Muscle layer of duodenum (tissue), 2 donors: ENCODE data around the gene TDP2.
"Not testable (repeated sequence)": the region's sequence is repeated elsewhere in the genome, so short reads cannot be mapped to it uniquely, and the experiment has no call there.

Source experiments
- H3K27ac ChIP-seq: one replicate; pipeline ENCODE4 v1.7.0; 2013; ENCODE audit warnings: mild to moderate bottlenecking, low read length
- H3K27me3 ChIP-seq: one replicate; pipeline ENCODE4 v1.7.0; 2013; ENCODE audit warnings: low read depth, mild to moderate bottlenecking, control low read depth, low read length
- H3K36me3 ChIP-seq, 2 donors: one replicate each; pipeline ENCODE4 v1.7.0; 2013; ENCODE audit warnings: low read length in 2 of 2, control low read depth in 1 of 2, mild to moderate bottlenecking in 1 of 2; ENCODE audit not compliant: insufficient read depth in 2 of 2, control insufficient read depth in 1 of 2
- H3K4me1 ChIP-seq, 2 donors: one replicate each; pipeline ENCODE4 v1.7.0; 2013; ENCODE audit warnings: low read length in 2 of 2, mild to moderate bottlenecking in 2 of 2, control low read depth in 1 of 2, moderate library complexity in 1 of 2; ENCODE audit not compliant: insufficient read depth in 2 of 2, control insufficient read depth in 1 of 2
- H3K4me3 ChIP-seq, 2 donors: one replicate each; pipeline ENCODE4 v1.7.0; 2013; ENCODE audit warnings: low read length in 2 of 2, low read depth in 1 of 2, mild to moderate bottlenecking in 1 of 2
- H3K9me3 ChIP-seq, 2 donors: one replicate each; pipeline ENCODE4 v1.7.0; 2013; ENCODE audit warnings: low read length in 2 of 2, control low read depth in 1 of 2, mild to moderate bottlenecking in 1 of 2; ENCODE audit not compliant: control insufficient read depth in 1 of 2
- donor health status: healthy.

Gene TDP2

DNA sequence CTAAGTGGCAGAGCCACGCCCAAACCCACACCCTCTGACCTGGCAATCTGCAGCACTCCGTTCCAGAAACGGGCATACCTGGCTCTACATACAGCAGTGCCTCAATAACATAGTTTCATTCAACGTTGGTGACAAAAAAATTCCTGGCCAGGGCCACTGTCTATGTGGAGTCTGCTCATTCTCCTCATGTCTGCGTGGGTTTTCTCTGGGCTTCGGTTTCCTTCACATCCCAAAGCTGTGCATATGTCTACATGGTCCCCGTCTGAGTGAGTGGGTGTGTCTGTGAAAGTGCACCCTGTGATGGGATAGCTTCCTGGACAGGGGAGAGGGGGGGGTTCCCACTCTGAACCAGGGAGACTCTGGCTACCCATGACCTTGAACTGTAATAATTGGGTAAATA, 22.8 kb downstream of the TDP2 start:
- Histone ChIP-seq H3K4me3 (no peak overlapping the region), H3K9me3 (no peaks in the 10 kb centered on the region), H3K27me3 (peaks cover 9% of the 10 kb centered on the region), H3K27ac (no peak overlapping the region), H3K4me1 (peaks cover 0 to 12% of the 10 kb centered on the region in 2 donors), H3K36me3 (no peaks in the 10 kb centered on the region)

DNA sequence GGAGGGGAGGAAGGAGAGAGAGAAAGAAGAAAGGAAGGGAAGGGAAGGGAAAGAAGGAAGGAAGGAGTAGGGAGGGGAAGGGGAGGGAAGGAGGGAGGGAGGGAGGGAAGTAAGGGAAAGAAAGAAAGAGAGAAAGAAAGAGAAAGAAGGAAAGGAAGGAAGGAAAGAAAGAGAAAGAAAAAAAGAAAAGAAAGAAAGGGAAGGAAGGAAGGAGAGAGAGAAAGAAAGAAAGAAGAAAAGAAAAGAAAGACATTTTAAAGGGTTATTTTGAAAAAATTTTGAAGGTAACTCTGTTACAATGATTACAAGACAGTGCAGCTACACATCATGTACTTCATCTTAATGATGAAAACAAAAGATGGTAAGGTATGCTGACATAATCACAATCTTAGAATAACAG, 24.6 kb downstream of the TDP2 start:
- peaks cover 0 to 12% of the 10 kb centered on the region in 2 donors for H3K4me1 ChIP-seq
- H3K9me3 ChIP-seq = no peaks in the 10 kb centered on the region
- no peak overlapping the region for H3K4me3 ChIP-seq
- no peak overlapping the region for H3K27ac ChIP-seq
- no peaks in the 10 kb centered on the region for H3K36me3 ChIP-seq
- H3K27me3 ChIP-seq = peaks cover 9% of the 10 kb centered on the region

DNA sequence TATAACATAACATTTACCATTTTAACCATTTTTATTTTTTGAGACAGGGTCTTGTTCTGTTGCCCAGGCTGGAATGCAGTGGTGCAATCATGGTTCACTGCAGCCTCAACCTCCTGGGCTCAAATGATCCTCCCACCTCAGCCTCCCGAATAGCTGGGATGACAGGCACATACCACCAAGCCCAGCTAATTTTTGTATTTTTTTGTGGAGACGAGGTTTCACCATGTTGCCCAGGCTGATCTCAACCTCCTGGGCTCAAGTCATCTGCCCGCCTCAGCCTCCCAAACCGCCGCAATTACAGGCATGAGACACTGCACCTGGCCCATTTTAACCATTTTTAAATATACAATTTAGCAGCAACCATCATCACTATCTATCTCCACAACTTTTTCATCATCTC, 26.1 kb downstream of the TDP2 start:
- H3K9me3 ChIP-seq, H3K36me3 ChIP-seq, H3K27me3 ChIP-seq, H3K27ac ChIP-seq, H3K4me1 ChIP-seq, H3K4me3 ChIP-seq: not testable (repeated sequence)

DNA sequence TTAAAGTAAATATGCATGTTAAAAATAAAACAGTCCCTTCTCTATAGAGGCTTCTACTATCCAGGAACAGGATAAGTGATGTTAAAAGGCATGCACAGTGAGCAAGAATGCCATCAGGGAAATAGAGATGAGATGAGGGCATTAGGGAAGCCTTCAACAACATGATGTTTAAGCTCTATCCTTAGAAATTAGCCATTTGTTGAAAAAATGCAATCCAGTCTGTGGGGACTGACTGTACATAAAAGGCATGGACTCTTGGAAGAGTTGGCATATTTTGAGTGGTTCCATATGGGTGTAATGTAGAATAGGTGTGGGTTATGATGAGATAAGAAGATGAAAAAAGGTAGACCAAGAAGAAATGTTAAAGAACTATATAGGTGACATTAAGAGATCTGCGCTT, 26.5 kb downstream of the TDP2 start:
- Histone ChIP-seq H3K27me3 (peaks cover 9% of the 10 kb centered on the region), H3K36me3 (no peaks in the 10 kb centered on the region), H3K4me3 (no peak overlapping the region), H3K9me3 (peaks cover 0 to 8% of the 10 kb centered on the region in 2 donors), H3K4me1 (peaks cover 0 to under 1% of the 10 kb centered on the region in 2 donors), H3K27ac (no peak overlapping the region)

DNA sequence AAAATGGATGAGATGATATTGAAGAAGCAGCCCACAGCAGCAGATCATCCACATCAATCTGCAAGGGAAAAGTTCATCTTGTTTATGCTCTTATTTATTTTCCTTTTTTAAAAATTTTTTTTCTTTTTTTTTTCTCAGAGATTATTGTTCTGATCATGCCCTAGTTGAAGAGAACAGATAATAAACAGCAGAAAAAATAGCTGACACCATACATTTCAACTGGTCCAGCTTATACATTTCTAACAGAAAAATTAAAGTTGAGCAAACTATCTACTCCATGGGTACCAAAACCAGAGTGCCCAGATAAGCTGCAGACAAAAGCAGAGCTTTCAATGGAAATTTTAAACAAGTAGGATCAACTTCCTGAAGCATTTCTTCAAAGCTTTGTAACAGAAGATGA, 30.0 kb downstream of the TDP2 start:
- no peak overlapping the region for H3K4me3 ChIP-seq
- H3K9me3 ChIP-seq = peaks cover 0 to 8% of the 10 kb centered on the region in 2 donors
- H3K27ac ChIP-seq = no peak overlapping the region
- no peaks in the 10 kb centered on the region for H3K4me1 ChIP-seq
- no peaks in the 10 kb centered on the region for H3K27me3 ChIP-seq
- H3K36me3 ChIP-seq = no peaks in the 10 kb centered on the region

DNA sequence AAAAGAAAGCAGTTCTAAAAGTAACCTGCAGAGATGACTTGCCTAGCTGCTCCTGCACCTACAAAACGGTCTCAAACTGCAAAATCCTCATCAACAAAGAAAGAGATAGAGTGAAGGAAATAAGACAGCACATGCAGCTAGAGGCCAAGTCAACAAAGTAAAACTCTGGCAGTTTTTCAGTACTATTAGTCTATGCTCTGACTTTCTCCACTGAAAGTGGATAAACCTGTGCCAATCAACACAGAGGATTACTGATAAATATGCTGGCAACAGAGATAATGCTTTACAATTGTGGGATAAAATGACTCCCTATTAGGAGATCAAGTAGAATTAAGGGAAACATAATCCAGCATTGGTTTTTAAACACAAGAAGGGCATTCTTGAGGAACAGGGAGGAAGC, 34.1 kb downstream of the TDP2 start:
- no peak overlapping the region for H3K27ac ChIP-seq
- H3K4me3 ChIP-seq = no peak overlapping the region
- no peaks in the 10 kb centered on the region for H3K27me3 ChIP-seq
- no peaks in the 10 kb centered on the region for H3K36me3 ChIP-seq
- no peaks in the 10 kb centered on the region for H3K4me1 ChIP-seq
- H3K9me3 ChIP-seq = peaks cover 0 to 8% of the 10 kb centered on the region in 2 donors

DNA sequence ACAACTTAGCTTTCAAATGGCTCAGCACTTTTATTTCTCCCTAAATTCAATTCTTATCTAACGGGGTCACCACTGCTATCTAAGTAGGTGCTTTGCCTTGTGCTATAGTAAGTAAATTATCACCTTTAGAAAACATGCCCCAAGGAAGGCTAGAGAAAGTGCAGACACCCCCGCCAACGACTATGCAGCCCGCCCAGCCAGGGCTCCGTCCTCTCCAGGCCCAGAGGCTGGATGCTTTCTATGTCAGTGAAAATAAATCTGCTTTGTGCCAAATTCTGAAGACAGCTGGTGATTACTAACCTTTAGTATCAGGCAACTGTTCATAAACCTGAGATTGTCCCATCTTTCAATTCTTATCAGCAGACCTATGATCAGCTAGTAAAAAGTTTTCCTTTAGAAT, 35.0 kb downstream of the TDP2 start:
- Histone ChIP-seq H3K36me3 (no peaks in the 10 kb centered on the region), H3K4me3 (no peak overlapping the region), H3K27me3 (no peaks in the 10 kb centered on the region), H3K27ac (no peak overlapping the region), H3K4me1 (no peaks in the 10 kb centered on the region), H3K9me3 (peaks cover 0 to 8% of the 10 kb centered on the region in 2 donors)

DNA sequence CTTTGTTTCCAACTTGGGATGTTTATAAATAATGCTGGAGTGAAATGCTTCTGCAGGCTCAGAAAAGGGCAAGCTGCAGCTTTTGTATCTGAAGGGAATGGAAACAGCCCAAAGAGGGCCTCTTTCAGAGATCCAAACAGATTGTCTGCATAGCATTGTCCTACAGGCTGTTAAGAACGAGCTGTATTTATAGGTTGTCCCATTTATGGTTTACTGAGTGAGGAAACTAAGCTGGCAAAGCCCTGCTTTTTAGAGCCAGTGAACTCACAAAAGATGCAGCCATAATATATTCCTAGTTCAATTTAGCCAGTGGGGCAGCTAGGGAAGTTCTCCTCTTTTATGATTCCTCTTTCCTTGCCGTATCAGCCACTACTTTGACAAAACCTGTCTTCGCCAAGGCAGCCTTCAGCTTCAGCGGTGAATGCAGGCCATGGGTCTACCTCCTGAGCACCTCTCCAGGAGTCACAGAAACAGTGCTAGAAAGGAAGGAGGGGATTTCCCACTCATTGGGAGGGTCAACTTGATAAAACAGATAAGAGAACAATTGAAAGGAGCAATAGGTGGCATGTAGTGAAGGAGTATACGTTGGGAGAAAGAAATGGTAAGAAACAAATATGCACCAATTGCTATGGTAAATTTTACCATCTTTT, 35.7 kb downstream of the TDP2 start:
- no peak overlapping the region for H3K4me3 ChIP-seq
- no peaks in the 10 kb centered on the region for H3K27me3 ChIP-seq
- H3K36me3 ChIP-seq = no peaks in the 10 kb centered on the region
- no peak overlapping the region for H3K27ac ChIP-seq
- H3K9me3 ChIP-seq = peaks cover 0 to 6% of the 10 kb centered on the region in 2 donors
- H3K4me1 ChIP-seq = no peaks in the 10 kb centered on the region

DNA sequence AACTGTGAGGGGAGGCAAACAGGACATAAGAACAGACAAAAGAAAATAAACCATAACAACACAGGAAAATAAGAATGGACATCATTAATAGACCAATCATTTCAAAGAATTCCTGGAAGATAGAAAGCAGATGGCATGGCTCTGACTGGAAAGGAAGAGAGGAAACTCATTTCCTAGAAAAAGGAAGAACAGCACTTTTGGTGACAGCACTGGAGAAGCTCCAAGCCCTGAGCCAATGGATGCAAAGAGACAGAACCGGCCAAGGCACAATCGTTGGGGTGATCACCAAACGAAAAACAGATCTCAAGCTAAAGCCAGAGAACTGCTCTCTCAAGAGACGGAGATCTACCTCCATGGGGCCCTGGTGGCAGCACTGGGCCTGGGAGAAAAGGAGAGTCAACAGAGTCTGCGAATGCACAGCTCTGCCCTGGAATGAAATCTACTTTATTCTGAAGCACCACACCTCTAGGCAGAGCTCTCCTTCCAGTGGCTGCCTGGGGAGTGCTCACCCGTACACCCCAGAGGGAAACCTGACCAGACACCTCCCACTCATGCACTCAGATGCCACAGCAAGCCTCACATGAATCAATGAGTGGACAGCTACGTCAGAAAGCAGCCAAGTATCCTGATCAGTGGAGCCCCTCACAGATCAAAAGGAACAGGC, 44.9 kb downstream of the TDP2 start:
- H3K4me1 ChIP-seq = no peaks in the 10 kb centered on the region
- H3K36me3 ChIP-seq = no peaks in the 10 kb centered on the region

DNA sequence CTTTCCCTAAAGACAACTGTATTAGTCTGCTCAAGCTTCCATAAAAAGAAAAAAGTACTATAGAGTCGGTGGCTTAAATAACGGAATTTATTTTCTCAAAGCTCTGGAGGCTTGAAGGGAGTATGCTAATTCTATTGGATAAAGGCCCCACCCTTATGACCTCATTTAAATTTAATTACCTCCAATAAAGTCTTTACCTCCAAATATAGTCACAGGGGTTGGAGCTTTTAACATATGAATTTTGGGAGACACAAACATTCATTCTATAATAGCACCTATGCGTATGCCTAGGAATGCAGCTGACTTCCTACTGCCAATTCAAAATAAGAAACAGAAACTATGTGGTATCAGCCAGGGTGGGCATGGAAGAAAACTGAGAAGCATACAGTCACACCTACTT, 46.1 kb downstream of the TDP2 start:
- no peaks in the 10 kb centered on the region for H3K27me3 ChIP-seq
- H3K36me3 ChIP-seq = no peaks in the 10 kb centered on the region
- H3K4me1 ChIP-seq = no peaks in the 10 kb centered on the region
- no peak overlapping the region for H3K4me3 ChIP-seq
- H3K27ac ChIP-seq = no peak overlapping the region
- no peaks in the 10 kb centered on the region for H3K9me3 ChIP-seq

More for the DNA sequence above, 44.9 kb downstream of the TDP2 start:
- Histone ChIP-seq H3K27ac (no peak overlapping the region), H3K27me3 (no peaks in the 10 kb centered on the region), H3K9me3 (no peaks in the 10 kb centered on the region), H3K4me3 (no peak overlapping the region)

DNA sequence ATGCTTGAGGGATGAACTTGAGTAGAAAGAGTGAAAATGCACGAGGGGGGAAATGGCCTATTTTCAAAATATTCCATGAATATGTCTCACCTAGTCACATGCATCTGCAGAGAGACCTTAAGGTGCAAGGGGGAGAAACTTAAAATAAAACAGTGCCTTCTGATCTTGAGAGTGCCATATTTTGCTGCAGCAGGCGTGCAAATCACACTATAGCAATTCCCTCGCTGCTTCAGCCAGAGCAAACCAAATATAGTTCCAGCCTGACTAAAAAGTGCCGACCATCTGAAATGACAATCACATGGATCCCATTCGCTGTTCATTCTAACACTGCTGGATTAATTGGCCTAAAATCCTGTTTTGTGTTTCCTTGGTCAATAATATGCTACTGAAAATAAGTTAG, 47.0 kb downstream of the TDP2 start:
- Histone ChIP-seq H3K36me3 (no peaks in the 10 kb centered on the region), H3K9me3 (no peaks in the 10 kb centered on the region), H3K4me3 (no peak overlapping the region), H3K27ac (no peak overlapping the region), H3K27me3 (no peaks in the 10 kb centered on the region), H3K4me1 (no peaks in the 10 kb centered on the region)

DNA sequence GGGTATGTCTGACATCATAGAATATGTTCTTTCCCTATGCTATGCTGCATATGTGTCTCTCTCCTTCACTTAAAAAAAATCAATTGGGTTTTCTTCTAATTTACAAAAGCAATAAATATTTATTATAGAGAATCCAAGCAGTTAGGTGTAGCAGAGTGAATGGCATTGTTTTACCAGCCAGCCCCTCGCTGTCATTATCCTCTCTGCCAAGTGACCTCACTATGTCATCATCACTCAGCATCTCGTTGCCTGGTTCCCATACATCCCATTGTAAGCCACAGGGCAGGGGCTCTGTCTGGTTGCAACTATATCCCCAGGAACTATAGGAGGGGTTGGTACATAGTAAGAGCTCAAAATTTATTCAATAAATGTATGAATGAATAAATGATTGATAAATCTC, 52.1 kb downstream of the TDP2 start:
- no peak overlapping the region for H3K27ac ChIP-seq
- no peak overlapping the region for H3K4me3 ChIP-seq
- no peaks in the 10 kb centered on the region for H3K36me3 ChIP-seq
- no peaks in the 10 kb centered on the region for H3K27me3 ChIP-seq
- no peaks in the 10 kb centered on the region for H3K9me3 ChIP-seq
- no peaks in the 10 kb centered on the region for H3K4me1 ChIP-seq
